Muscle of back (tissue), 11 donors: ENCODE measurements around the gene CCND1. TPM values are rescaled to one million over a fixed set of nuclear protein-coding genes. Genes with fewer than 3 reads are reported as not detected.

ENCODE experiments used
- DNase-seq, 3 donors: peaks; one replicate each; pipeline versions ENCODE4 v3.0.0 to v3.0.0-alpha.2; 2013
- polyA plus RNA-seq, 10 donors: library from polyadenylated mRNA; unstranded; fragments of 120-200 nt; gene quantifications; one replicate each; pipeline ENCODE4 v1.2.1, GENCODE V29; 2013; ENCODE audit not compliant: insufficient read length in 10 of 10

CCND1 gene
- polyA plus RNA-seq, 10 donors, result 54.2 to 114 (median 70.4) TPM

GRCh38 chr11:69664103-69664775, 23.3 kb downstream of the CCND1 start:
- DNase-seq, result no peak

- DNase-seq, result no peak
Measured at GRCh38 chr11:69664901-69665300, 23.9 kb downstream of the CCND1 start.

- DNase-seq, result no peak
Measured at GRCh38 chr11:69665669-69666068, 24.7 kb downstream of the CCND1 start.

GRCh38 chr11:69666261-69666660, 25.3 kb downstream of the CCND1 start:
- no peak for DNase-seq

- no peak for DNase-seq
Measured at GRCh38 chr11:69666752-69667536, 26.0 kb downstream of the CCND1 start.

GRCh38 chr11:69667619-69668604, 27.0 kb downstream of the CCND1 start:
- DNase-seq, result no peak

GRCh38 chr11:69669486-69669885, 28.5 kb downstream of the CCND1 start:
- no peak for DNase-seq

- DNase-seq, result peak; percentile 74 to 93 (median 90)
Measured at GRCh38 chr11:69670158-69670845, 29.3 kb downstream of the CCND1 start.

- no peak for DNase-seq
Measured at GRCh38 chr11:69671734-69672465, 30.9 kb downstream of the CCND1 start.

GRCh38 chr11:69674267-69674885, 33.4 kb downstream of the CCND1 start:
- peak in 1 of 3 donors; percentile 17 for DNase-seq

GRCh38 chr11:69674886-69675714, 34.1 kb downstream of the CCND1 start, which contains the start of gene LTO1:
LTO1 (minus strand) TSS chr11:69675353; CDS start chr11:69675239, 114 bp downstream.
- peak; percentile 94 to 98 (median 98) for DNase-seq

- DNase-seq, result no peak
Measured at GRCh38 chr11:69677749-69678148, 36.8 kb downstream of the CCND1 start.

- DNase-seq, result no peak
Measured at GRCh38 chr11:69680688-69681087, 39.7 kb downstream of the CCND1 start.

GRCh38 chr11:69682221-69682620, 41.3 kb downstream of the CCND1 start:
- no peak for DNase-seq

GRCh38 chr11:69682681-69683326, 41.8 kb downstream of the CCND1 start:
- no peak for DNase-seq

GRCh38 chr11:69683764-69684333, 42.9 kb downstream of the CCND1 start:
- DNase-seq, result no peak

- no peak for DNase-seq
Measured at GRCh38 chr11:69684651-69685050, 43.7 kb downstream of the CCND1 start.

- no peak for DNase-seq
Measured at GRCh38 chr11:69685348-69685747, 44.4 kb downstream of the CCND1 start.
